Parathyroid adenoma (tissue), 2 donors: ENCODE data around the gene MTMR8.
"Not testable (repeated sequence)": the region's sequence is repeated elsewhere in the genome, so short reads cannot be mapped to it uniquely, and the experiment has no call there.

Experiments used
- H2AFZ ChIP-seq: fragments of 300-600 bp; sonication (generic); one replicate; pipeline ENCODE4 v1.7.0; 2017; ENCODE audit warnings: antibody characterized with exemption, mild to moderate bottlenecking
- H3K27ac ChIP-seq: fragments of 300-600 bp; sonication (generic); one replicate; pipeline ENCODE4 v1.7.0; 2017
- H3K27me3 ChIP-seq: fragments of 300-600 bp; sonication (generic); one replicate; pipeline ENCODE4 v1.7.0; 2017; ENCODE audit warnings: low read length; ENCODE audit not compliant: control insufficient read depth, insufficient read depth
- H3K36me3 ChIP-seq: fragments of 300-600 bp; sonication (generic); one replicate; pipeline ENCODE4 v1.7.0; 2017; ENCODE audit warnings: low read length; ENCODE audit not compliant: control insufficient read depth, insufficient read depth
- H3K4me1 ChIP-seq: fragments of 300-600 bp; sonication (generic); one replicate; pipeline ENCODE4 v1.7.0; 2017; ENCODE audit warnings: control low read depth
- H3K4me2 ChIP-seq: fragments of 300-600 bp; sonication (generic); one replicate; pipeline ENCODE4 v1.7.0; 2017; ENCODE audit warnings: low read length
- H3K4me3 ChIP-seq: fragments of 300-600 bp; sonication (generic); one replicate; pipeline ENCODE4 v1.7.0; 2017; ENCODE audit warnings: low read depth, low read length
- H3K79me2 ChIP-seq: fragments of 300-600 bp; sonication (generic); one replicate; pipeline ENCODE4 v1.7.0; 2017; ENCODE audit warnings: control low read depth
- H3K9ac ChIP-seq: fragments of 300-600 bp; sonication (generic); one replicate; pipeline ENCODE4 v1.7.0; 2017; ENCODE audit warnings: mild to moderate bottlenecking
- H3K9me3 ChIP-seq: fragments of 300-600 bp; sonication (generic); one replicate; pipeline ENCODE4 v1.7.0; 2017; ENCODE audit warnings: low read length; ENCODE audit not compliant: control insufficient read depth
- TF ChIP-seq, protein P1 (sequence below): fragments of 300-600 bp; sonication (generic); IDR thresholded peaks from one replicate; pipeline ENCODE4 v1.7.0; 2017; ENCODE audit warnings: antibody characterized with exemption, mild to moderate bottlenecking
- donor health status: primary hyperparathyroidism.

MTMR8 gene

DNA sequence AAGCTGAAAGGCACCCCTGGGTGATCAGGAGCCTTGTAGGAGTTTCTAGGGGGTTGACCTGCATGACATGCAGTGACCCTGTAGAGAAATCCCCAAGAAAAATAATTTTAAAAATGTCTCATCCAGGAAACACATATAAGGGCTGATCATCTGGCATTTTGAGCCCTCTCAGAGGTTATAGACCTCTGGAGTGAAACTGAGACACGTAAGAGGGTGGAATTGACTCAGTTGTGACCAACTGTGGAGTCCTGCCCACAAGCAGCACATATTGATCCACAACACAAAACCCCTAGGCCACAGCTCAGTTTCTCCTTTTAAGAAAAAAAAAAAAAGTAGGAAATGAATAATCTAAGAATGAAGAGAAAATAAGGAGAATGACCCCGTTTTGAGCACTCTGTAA is 32.5 kb upstream of the MTMR8 start:
- H3K9ac ChIP-seq: no peak overlapping the region
- H2AFZ ChIP-seq: no peak overlapping the region
- no peaks in the 10 kb centered on the region for H3K4me1 ChIP-seq
- H3K36me3 ChIP-seq: no peaks in the 10 kb centered on the region
- no peak overlapping the region for H3K27ac ChIP-seq
- no peak overlapping the region for H3K4me2 ChIP-seq
- H3K4me3 ChIP-seq: no peak overlapping the region
- TF ChIP-seq, protein P1, sequence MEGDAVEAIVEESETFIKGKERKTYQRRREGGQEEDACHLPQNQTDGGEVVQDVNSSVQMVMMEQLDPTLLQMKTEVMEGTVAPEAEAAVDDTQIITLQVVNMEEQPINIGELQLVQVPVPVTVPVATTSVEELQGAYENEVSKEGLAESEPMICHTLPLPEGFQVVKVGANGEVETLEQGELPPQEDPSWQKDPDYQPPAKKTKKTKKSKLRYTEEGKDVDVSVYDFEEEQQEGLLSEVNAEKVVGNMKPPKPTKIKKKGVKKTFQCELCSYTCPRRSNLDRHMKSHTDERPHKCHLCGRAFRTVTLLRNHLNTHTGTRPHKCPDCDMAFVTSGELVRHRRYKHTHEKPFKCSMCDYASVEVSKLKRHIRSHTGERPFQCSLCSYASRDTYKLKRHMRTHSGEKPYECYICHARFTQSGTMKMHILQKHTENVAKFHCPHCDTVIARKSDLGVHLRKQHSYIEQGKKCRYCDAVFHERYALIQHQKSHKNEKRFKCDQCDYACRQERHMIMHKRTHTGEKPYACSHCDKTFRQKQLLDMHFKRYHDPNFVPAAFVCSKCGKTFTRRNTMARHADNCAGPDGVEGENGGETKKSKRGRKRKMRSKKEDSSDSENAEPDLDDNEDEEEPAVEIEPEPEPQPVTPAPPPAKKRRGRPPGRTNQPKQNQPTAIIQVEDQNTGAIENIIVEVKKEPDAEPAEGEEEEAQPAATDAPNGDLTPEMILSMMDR: no peak
- H3K79me2 ChIP-seq: no peaks in the 10 kb centered on the region
- no peaks in the 10 kb centered on the region for H3K9me3 ChIP-seq
- H3K27me3 ChIP-seq: no peaks in the 10 kb centered on the region

GRCh38 chrX:64427281-64427680 is 32.0 kb upstream of the MTMR8 start:
- Histone ChIP-seq H3K4me1 (no peaks in the 10 kb centered on the region), H3K9me3 (no peaks in the 10 kb centered on the region), H2AFZ (no peak overlapping the region), H3K4me3 (no peak overlapping the region), H3K27me3 (no peaks in the 10 kb centered on the region), H3K4me2 (no peak overlapping the region), H3K79me2 (no peaks in the 10 kb centered on the region), H3K9ac (no peak overlapping the region), H3K36me3 (no peaks in the 10 kb centered on the region), H3K27ac (no peak overlapping the region)
- TF ChIP-seq, protein P1: no peak

DNA sequence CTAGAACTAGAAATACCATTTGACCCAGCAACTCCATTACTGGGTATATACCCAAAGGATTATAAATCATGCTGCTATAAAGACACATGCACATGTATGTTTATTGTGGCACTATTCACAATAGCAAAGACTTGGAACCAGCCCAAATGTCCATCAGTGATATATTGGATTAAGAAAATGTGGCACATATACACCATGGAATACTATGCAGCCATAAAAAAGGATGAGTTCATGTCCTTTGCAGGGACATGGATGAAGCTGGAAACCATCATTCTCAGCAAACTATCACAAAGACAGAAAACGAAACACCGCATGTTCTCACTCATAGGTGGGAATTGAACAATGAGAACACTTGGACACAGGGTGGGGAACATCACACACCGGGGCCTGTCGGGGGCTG is 14.5 kb upstream of the MTMR8 start:
- H3K27ac ChIP-seq, H3K79me2 ChIP-seq, H3K36me3 ChIP-seq: not testable (repeated sequence)

GRCh38 chrX:64398088-64398487 is 2.8 kb upstream of the MTMR8 start:
- Histone ChIP-seq H3K4me3 (no peak overlapping the region), H2AFZ (no peak overlapping the region), H3K4me1 (no peaks in the 10 kb centered on the region), H3K79me2 (no peaks in the 10 kb centered on the region), H3K27ac (no peak overlapping the region), H3K4me2 (no peak overlapping the region), H3K27me3 (no peaks in the 10 kb centered on the region), H3K9ac (no peak overlapping the region), H3K36me3 (no peaks in the 10 kb centered on the region), H3K9me3 (no peaks in the 10 kb centered on the region)
- TF ChIP-seq, protein P1: no peak

More for the DNA sequence above, 14.5 kb upstream of the MTMR8 start:
- not testable (repeated sequence) for H3K4me3 ChIP-seq, H3K27me3 ChIP-seq, H2AFZ ChIP-seq, H3K9me3 ChIP-seq, H3K4me1 ChIP-seq, H3K4me2 ChIP-seq, H3K9ac ChIP-seq

- H3K79me2 ChIP-seq: no peaks in the 10 kb centered on the region
- H3K4me2 ChIP-seq: peak overlapping the region; percentile 59
- H3K27ac ChIP-seq: no peak overlapping the region
- peak overlapping the region; percentile 57 for H3K4me3 ChIP-seq
- H3K36me3 ChIP-seq: no peaks in the 10 kb centered on the region
- H3K27me3 ChIP-seq: no peaks in the 10 kb centered on the region
- H2AFZ ChIP-seq: peak overlapping the region; percentile 93
- H3K4me1 ChIP-seq: no peaks in the 10 kb centered on the region
- H3K9ac ChIP-seq: no peak overlapping the region
- TF ChIP-seq, protein P1: no peak
- H3K9me3 ChIP-seq: no peaks in the 10 kb centered on the region
Measured at GRCh38 chrX:64395568-64395929, 297 bp upstream of the MTMR8 start.
